ENCODE measurements around the gene CACHD1.

CACHD1 gene

GRCh38 chr1:64525116-64525686 lies 55.3 kb downstream of the CACHD1 start:
- DNase-seq, result no peak

- DNase-seq, result no peak
These were observed 56.4 kb downstream of the CACHD1 start for GRCh38 chr1:64526312-64526711.

DNA sequence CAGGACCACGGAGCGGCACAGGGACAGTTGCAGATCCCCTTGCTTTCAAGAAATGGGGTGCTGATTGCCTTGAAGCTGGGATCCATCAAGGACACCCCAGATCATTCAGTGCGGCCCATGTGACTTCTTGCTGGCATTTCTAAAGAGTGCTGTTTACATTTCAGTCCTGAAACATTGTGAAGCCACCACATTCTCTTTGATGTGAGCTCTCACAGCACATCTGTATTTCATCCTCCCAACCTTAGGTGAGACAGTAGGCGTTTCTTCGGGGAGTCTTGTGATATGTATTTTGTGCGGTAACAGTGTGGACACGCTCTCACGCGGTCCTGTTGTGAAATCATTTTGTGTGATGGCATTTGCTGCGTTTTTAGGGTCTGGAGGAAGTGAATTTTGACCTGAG lies 57.2 kb downstream of the CACHD1 start:
- no peak for DNase-seq

GRCh38 chr1:64527786-64528185 lies 57.9 kb downstream of the CACHD1 start:
- no peak for DNase-seq

DNA sequence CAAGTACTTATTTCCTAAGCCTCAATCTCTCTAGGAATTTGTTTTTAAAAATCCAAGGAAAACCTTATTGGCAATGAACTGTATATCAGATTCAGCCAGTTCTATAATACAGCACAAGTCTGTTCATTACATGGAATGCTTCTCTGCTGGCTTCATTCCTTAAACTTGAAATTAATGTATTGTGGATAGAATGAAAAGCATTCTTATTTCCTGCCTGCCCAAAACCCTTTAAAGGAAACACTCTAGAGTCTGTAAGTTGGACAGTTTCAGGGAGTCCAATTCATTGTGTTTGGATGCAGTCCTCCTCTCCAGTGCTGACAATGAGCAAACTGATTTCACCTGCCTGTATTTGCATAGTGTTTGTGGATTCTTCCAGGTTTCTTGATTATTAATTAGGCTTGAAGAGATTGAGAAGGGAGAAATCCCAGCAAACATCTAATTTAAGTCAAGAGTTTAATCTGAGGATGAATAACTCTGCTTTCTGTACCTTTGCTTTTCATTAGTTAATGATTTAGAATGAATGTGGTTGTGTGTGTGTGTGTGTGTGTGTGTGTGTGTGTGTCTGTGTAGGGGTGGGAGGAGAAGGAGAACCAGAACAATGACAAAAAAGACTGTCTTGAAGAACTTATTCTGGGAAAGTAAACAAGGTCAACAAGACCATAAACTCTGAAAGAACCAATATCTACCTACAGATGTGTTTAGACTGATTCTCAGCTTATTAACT lies 61.2 kb downstream of the CACHD1 start:
- DNase-seq, result no peak

DNA sequence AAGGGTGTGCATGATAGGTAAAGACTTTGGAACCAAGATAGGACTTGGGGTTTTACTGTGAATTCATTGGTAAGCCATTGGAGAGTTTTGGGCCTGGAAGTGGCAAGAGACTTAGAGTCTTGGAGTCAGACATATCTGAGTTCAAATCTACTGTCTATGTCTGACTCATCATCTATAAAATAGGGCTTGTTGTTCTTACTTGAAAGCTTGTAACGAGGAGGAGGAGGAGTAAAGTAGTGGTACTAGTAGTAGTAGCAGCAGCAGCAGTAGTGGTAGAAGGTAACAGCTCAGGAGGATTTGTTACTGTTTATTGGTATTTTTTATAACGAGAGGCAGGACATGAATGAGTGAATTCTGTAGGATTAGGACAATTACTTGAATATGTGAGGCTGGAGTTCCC lies 62.7 kb downstream of the CACHD1 start:
- no peak for DNase-seq

DNA sequence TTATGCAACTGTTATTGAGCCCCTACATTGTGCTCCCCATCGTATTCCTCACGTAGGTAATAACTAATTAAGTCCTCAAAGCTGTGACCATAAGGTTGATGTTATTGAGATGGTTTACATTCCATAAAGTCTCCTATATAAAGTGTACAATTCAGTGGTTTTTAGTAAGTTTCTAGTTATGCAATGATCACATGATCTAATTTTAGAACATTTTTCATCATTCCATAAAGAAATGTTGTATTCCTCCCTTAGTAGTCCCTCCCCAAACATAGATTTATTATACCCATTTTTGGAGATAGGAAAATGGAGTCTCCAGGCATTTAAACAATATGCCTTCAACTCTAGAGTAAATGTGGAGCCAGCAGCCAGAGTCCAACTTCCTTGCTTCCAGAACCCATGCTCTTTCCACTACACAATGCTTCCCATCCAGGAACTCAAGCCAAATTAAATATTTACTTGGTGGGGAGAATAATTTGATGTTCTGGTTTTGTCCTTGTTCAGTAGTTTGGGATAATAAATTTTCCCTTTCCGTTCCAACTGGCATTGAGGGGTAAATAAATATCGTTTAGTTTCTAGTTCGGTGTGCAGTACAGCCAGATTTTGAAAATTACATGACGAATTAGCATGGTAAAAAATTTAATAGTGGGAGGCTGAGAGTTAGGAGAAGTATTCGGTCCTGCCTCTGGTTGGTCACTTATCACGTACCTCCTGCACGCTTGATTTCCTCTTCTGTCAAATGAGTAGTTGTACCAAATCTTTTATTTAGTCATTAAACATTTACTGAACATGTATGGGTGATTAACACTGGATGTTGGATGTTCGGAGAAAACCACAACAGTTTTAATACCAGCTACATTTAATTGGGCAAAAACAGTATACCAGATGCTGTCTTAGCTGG lies 66.3 kb downstream of the CACHD1 start:
- no peak for DNase-seq

GRCh38 chr1:64536836-64537490 lies 67.0 kb downstream of the CACHD1 start:
- no peak for DNase-seq

GRCh38 chr1:64537942-64538341 lies 68.0 kb downstream of the CACHD1 start:
- no peak for DNase-seq

DNA sequence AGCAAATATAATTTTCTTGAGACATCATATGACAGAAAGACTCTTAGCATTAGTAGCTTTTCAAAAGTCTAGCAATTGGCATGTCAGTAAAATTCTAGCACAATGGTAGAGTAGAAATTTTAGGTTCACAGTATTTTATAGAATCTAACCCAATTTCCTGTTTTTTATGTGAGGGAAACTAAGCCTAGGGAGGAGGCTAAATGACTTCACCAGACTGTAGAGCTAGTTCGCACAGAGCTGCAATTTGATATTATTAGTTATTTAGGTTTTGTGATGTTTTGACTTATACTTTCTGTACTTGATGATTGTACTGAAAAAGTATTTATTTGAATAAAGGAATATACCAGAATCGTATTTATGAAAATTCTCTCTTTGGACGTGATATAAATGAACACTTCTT lies 68.5 kb downstream of the CACHD1 start:
- no peak for DNase-seq

- no peak for DNase-seq
These were observed 69.4 kb downstream of the CACHD1 start for GRCh38 chr1:64539289-64539688.

DNA sequence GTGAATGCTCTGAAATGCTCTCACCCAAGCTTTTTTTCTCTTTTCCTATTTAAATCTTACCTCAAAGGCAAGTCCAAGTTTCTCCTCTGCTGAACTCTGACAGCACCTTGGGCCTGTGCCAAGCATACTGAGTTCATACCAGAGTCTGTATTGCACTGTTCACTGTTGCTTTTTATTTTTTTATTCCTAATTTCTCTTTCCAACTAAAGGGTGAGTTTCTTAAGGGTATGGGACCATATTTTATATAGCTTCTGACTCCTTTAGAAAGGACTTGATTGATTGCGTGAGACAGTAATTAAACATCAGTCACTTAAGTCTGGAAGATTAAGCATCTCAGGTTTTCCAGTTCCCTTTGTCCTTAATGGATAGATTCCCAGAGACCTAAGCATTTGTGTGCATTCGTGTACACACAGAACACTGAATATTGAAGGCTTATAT lies 69.9 kb downstream of the CACHD1 start:
- DNase-seq, result no peak

GRCh38 chr1:64540265-64540791 lies 70.4 kb downstream of the CACHD1 start:
- no peak for DNase-seq

DNA sequence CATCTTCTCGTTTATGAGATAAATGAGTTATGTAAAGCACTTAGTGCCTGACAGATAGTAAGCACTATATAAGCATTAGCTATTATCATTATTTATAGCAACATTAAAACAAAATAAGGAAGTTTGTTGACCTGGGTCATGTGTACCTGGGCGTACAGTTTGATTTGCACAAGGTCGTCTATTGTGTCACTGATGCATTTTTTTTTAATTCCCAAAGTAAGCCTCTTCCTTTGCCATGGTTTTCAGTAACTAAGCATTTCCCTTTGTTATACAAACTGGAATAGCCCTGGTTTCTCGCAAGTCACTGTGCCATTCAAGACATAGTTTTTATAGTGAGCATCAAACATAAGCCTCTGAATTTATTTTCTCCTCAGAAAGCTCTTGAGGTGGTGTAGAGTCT lies 72.2 kb downstream of the CACHD1 start:
- no peak for DNase-seq

- DNase-seq, result no peak
These were observed 73.9 kb downstream of the CACHD1 start for GRCh38 chr1:64543831-64544230.

GRCh38 chr1:64545118-64545843 lies 75.4 kb downstream of the CACHD1 start:
- no peak for DNase-seq

GRCh38 chr1:64546013-64546412 lies 76.1 kb downstream of the CACHD1 start:
- DNase-seq, result no peak

DNA sequence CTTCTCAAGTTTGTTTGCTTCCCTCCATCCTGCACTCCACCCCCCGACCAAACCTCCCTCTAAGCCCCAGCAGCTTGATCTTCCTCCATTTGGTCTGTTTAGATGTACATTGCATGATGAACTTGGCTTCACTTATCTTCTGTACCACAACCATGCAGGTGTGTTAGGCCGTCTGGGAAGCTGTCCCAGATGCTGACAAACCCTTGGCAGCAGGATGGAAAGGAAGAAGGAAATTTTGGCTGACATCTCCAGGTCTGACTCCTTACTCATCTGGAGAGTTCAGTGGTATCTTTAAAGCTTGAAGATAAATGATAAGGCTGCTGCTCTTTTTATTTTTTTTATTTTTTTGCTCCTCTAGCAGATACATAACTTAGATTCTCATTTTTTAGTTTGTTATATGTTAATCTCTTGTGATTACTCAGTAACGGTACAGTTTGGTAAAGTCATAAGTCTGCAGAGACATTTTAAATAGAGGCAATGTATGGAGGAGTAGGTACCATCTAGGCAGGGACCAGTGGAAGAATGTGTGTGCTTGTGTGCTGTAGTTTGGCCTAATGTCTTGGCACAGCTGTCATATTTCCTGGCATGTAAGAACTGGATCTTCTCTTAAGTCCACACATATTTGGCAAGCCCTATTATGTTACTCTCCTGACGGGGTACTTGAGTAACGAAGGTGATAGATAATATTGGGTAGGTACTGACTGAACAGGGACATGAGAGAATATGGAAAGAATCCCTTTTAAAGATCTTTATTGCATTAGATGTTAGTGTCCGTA lies 79.7 kb downstream of the CACHD1 start:
- DNase-seq, result no peak

DNA sequence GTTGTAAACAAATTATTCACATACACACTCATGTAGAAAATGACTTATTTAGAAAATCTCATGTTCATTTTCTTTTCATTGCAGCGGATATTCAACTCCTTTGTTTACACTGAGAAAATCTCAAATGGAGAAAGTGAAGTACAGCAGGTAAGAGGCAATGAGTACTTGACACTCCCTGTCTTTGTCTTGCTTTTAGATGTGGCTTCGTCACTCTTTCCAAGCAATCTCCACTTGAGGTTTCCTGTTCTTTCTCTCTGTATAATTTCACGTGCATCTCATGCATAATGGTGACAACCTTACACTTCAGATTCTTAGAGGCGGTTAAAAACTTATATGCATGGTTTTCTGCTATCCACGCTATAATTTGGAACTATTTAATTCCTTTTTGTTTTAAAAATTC lies 80.6 kb downstream of the CACHD1 start:
- DNase-seq, result no peak

DNA sequence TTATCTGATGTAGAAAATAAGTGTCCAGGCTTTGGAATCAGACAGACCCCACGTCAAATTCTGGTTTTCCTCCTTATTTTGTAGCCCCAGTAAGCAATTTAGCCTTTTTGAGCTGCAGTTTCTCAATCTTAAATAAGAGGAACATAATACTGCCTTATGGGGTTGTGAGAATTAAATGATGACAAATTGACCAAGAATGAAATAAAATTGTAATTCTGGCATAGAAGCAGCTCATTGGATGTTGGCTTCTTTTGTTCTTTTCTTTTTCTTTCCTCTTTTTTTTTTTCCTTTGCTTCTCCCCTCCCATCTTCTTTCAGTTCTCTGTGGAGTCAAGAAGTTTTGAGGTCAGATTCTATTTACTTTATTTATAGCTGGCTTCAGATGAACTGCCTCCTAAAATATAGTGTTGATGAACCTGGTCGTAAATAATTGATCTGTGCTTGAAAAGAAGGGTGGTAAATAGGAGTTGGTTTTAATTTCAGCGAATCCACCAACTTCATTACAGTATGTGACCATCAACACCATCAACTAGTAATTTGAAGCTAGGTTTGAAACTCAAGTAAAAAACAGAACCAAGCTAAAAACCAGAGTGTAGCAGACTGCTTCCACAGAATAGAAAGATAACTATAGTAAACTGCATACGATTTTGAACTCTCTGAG lies 81.1 kb downstream of the CACHD1 start:
- no peak for DNase-seq

DNA sequence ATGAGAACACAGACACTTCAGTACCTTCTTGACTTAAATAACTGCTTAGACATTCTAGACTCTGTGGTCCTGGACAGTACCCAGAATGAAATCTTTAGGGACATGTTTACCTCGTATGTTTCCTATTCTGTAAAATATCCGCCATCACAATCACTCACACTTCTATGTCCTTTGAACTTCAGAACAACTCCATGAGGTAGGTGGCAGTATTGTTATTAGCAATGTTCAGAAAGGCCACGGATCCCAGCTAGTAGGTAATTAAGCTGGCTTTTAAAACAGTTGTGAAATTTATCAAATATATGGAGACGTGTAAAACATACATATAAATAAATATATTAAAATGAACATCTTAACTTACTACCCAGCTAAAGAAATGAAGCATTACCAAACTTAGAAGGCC lies 83.4 kb downstream of the CACHD1 start:
- no peak for DNase-seq
